SIG-M5 treated with dmso at 0.1 percent for 504 hours (cell line): Measurements from ENCODE around the gene GOLGB1.

Experiments used
- DNase-seq: peaks from one replicate; lab custom pipeline; 2025; ENCODE audit not compliant: unreplicated experiment; lab: John Stamatoyannopoulos, UW

The GOLGB1 gene

DNA sequence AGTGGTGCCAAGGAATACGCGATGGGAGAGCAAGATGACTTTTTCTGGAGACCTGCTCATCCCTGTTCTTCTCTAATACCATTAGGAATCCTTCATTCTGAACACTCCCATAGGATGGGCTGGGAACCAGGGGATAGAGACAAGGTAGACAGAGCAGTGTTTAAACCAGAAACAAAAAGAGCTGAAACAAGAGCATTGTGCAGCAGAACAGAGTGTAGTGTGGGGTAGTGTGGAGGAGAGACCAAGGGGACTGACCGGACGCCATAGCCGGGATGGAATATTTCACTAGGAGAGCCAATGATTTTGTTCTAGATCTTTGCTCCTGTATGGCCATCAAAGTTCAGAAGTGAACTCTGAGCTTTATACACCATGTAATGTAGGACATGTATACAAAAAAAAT, 104.5 kb downstream of the GOLGB1 start:
- DNase-seq = no peak

DNA sequence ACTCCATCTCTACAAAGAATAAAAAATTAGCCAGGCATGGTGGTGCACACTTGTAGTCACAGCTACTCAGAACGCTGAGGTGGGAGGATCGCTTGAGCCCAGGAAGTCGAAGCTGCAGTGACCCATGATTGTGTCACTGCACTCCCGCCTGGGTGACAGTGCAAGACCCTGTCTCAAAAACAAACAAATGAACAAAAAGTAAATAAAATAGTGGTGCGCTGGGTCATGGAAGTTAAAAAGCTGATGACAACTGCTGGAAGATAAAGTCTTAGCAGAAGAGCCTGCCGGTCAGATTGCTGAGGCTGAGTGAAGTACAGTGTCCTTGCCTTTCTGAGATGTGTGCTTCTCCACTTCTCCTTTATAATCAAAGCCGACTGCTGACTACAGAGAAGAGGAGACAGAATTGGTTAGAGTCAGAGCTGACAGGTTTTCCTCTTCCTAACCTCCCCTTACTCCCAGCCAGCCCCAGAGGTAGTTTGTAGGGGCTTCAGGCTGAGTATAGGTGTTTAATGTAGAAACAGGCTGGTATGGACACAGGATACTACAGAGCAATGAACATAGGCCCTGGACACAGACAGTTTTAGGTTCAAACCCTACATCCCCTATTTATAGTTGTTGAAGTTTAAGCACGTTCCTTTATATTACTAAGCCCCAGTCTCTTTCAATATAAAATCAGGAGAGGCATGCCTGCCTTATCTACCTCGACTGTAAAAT, 106.8 kb downstream of the GOLGB1 start:
- no peak for DNase-seq

DNA sequence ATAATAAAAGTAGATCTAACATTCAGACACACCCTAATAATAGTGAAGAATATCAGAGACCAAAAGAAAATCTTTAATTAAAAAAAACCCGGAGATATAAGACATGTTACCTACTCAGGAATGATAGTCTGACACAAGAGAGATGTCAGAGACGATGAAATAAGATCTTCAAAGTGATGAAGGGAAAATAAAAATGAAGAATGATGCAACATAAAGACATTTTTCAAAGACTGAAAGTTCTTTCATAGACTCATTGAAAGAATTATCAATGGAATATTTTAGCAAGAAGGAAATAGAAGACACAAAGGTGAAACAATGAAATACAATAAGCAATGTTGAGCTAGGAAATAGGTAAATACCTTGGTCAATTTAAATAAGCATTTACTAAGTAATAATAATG, 108.4 kb downstream of the GOLGB1 start:
- no peak for DNase-seq

DNA sequence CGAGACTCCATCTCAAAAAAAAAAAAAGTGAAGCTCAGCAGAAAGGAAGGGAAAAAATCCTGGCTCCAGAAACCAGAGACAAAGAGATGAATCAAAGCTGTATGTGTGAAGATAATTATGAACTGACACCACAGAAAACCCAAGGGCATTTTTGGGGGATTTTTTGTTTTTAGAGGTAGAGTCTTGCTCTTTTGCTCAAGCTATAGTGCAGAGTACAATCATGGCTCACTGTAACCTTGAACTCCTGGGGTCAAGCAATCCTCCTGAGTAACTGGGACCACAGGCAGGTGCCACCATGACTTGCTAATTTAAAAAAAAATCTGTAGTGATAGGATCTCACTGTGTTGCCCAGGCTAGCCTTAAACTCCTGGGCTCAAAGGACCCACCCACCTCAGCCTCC, 111.6 kb downstream of the GOLGB1 start:
- no peak for DNase-seq

DNA sequence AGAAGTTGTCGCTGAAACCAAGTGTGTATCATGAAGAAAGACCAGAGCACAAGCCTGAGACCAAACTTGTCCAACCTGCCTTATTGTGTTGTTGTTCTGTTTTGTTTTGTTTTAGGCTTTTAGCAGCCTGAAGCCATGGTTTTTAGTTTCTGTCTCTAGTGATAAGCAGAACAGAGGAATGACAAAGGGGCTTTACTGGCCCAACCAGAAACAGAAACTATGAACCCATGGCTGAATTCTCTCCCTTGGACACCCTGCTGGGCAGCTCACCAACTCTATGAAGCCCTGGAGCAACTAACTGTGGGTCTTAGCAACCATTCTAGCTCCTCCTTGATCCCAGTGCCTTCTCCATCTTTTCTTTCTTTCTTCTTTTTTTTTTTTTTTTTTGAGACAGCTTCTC, 119.2 kb downstream of the GOLGB1 start:
- DNase-seq = no peak

DNA sequence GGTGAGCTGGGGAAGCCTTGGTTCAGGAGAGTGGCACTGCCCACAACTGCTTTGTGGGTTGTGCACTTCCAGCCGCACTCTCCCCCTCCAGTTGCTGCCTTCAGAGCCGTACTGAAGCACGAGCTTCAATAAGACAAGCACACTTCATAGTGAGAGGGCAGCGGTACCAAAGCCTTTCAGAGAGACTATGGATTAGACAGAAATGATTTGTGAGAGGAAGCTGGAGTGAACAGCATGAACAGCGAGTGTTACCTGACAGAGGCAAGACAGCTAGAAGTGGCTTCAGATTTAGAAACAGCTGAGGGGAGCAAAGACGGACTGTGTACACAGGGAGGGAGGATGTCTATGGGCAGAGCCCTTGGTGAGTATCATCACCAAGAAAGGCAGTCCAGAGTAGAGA, 119.9 kb downstream of the GOLGB1 start:
- DNase-seq = no peak

DNA sequence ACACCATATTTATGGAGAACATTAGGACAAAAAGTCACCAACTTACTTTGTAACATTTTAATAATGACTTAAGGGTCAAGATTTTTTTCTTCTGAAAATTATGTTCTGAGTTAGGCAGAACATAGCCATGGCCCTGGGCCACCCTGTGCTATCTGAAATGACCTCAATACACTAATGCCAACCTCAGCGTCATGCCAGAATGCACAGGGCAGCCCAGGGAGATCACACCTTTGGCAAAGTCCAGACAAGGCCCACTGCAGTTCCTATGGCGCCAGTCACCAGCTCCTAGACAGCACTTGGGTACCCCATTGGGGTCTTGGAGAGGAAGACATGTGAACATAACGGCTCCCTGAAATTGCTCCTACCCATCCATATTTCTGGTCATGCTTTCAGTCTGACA, 121.9 kb downstream of the GOLGB1 start:
- no peak for DNase-seq

DNA sequence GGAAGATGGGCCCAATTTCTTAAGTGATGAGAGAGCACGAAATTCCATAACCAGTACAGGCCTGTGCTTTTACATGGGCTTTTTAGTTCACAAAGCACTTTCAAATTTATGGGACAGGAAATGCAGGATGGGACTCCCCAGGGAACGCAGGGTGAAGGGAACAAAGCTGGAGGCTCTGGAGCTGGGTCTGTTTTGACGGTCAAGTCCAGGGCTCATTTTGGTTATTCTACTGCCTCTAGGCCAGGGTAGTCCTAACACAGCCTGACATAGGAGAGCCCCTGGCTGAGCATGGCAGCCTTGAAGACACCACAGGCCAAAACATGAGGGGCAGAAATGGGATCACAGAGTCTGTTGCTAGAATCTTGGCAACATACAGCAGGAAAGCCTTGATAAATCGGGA, 122.3 kb downstream of the GOLGB1 start:
- no peak for DNase-seq

DNA sequence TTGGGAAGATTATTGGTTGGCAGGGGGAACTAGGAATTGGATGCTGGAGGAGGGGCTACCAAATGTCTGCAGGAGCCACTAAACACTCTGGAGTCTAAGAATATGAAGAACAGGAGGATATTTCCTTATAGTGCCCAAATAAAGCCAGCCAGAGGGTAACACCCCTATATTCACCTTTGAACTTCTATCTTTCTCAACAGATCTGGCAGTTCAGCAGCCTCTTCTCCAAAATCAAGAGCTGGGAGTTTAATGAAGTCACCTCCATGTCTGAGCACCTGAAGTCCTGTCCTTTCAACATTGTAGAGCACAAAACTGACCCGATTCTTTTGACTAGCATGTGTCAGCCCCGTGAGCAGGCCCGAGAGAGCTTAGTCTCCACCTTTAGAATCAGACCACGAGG, 123.0 kb downstream of the GOLGB1 start:
- DNase-seq = no peak

DNA sequence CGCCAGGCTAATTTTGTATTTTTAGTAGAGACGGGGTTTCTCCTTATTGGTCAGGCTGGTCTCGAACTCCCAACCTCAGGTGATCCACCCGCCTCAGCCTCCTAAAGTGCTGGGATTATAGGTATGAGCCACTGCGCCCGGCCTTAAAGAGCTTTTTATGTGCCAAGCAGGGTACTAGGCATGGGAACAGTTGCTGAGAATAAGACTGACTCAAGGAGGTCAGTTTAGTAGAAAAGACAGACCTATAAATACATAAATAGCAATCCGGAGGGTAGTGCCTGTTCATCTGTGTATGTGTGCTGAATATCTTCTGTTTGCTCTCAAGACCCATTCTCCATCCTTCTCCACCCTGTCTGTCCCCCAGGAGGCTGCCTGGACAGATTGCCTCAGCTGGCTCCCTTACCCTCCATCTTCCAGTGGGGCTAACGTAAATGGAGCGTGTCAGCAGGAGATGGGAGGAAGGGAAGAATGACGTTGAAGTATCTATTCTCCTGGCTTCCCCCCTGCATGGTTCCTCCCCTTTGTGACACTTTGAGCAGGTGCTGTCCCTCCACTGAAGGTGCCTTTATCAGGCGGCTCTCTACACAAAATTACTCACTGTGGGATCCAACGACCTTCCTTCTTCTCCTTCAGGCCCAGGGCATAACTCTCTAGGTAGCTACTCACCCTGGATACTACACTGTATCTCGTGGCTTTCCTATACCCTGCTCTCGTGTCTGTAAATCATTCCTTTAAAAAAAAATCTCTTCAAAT, 125.2 kb downstream of the GOLGB1 start:
- DNase-seq = no peak

DNA sequence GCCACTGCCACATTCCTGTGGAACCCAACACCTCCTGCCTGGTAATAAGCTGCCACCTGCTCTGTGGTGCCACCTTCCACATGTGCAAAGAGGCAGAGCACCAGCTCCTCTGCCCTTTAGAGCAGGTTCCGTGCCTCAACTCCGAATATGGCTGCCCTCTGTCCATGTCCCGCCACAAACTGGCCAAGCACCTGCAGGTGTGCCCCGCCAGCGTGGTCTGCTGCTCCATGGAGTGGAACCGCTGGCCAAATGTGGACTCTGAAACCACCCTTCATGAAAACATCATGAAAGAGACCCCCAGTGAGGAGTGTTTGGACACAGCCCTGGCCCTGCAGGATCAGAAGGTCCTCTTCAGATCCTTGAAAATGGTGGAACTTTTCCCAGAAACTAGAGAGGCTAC, 128.1 kb downstream of the GOLGB1 start:
- DNase-seq = no peak

DNA sequence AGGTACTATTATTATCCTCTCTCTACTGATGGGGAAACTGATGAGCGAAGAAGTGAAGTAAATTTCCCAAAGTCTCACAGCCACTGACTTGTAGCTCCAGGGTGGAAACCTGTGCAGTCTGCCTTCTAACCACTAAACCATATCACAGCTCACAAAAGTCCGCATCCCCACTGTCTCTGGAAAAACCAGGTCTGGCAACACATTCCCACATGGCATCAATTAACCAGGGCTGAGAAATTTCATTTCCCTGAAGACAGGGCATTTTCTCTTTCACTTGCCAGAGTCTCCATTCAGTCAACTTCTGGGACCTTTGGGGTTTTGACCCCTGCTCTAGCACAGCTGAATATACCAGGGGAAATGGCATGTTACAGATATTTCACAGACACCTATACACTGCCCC, 129.8 kb downstream of the GOLGB1 start:
- DNase-seq = no peak
